ENCODE measurements around the gene SPRING1. TPM values are rescaled to one million over a fixed set of nuclear protein-coding genes. Genes with fewer than 3 reads are reported as not detected.
"Not testable (repeated sequence)": the region's sequence is repeated elsewhere in the genome, so short reads cannot be mapped to it uniquely, and the experiment has no call there.

Gene SPRING1, protein sequence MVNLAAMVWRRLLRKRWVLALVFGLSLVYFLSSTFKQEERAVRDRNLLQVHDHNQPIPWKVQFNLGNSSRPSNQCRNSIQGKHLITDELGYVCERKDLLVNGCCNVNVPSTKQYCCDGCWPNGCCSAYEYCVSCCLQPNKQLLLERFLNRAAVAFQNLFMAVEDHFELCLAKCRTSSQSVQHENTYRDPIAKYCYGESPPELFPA
- total RNA-seq = 10 to 100 TPM; 10.7 to 15.8 TPM
- long read RNA-seq = 0 reads

DNA sequence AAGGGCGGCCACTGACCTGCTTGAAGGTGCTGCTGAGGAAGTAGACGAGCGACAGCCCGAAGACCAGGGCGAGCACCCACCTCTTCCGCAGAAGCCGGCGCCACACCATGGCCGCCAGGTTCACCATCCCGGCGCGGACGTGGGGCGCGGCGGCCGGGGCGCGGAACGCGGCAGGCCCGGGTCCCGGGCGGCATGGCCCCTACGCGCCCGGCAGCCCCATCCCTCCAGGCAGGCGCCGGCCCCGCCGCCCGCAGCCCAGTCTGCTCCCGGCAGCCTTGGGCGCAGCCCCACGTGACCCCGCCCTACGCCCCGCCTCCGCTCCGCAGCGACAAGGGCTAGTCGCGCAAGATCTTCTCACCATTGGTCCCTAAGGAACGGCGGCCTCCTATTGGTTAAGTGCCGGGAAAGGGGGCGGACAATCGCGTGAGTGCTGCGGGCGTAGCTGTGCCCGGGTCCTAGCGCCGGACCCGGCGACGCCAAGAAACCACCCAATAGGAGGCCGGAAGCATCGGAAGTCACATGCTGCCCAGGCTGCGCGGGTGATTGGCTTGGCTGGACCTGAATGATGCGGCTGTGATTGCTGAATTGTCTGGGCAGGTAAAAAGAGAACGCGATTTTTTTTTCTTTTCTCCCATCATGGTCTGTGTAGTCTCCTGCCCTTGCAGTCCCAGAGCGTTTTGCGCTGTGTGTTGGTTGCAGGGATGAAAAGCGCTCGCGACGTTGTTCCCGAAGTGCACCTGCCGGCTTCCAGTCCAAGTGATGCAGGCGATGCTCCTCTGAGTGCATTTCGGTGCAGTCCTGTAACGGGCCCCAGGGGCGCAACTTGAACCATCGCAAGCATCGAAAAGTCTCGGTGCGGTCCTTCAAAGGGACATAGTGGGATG, at the start of gene SPRING1, which contains the start of gene RNFT2:
SPRING1 (minus strand) TSS at position 296 of the 884 bp plus-strand sequence; CDS start at position 127, 169 bp downstream.
RNFT2 (plus strand) TSS at position 542 of the 884 bp plus-strand sequence. CDS start 2,183 bp downstream, outside the sequence.
- intact Hi-C loops (cut with DNase I) = loop anchor here in 1 of 2 donors (2.0 kb wide), 1 partner anchor 81 kb away; no protein-coding TSS in a partner anchor
- ATAC-seq (peak; percentile 100), DNase-seq (peak; percentile 99)

DNA sequence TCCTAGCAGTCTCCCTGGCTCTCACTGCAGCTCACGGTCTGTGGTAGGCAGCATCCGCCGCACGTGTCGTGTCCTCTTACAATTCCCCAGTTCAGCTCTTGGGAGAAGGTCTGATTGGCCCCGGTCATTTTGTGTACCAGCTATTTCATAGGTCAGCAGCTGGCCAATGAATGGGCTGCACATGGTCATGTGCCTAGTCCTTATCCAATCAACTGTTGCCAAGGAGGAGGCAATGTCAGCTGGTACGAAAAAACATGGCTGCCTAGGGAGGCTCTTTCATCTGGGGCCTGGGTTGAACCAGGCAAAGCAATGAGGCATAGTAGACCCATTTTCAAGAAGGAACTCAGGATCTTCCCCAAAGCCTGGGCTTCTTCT, 46.4 kb upstream of the SPRING1 start:
- intact Hi-C loops (cut with DNase I) = no loop called here
- ATAC-seq (no peak), DNase-seq (no peak)

DNA sequence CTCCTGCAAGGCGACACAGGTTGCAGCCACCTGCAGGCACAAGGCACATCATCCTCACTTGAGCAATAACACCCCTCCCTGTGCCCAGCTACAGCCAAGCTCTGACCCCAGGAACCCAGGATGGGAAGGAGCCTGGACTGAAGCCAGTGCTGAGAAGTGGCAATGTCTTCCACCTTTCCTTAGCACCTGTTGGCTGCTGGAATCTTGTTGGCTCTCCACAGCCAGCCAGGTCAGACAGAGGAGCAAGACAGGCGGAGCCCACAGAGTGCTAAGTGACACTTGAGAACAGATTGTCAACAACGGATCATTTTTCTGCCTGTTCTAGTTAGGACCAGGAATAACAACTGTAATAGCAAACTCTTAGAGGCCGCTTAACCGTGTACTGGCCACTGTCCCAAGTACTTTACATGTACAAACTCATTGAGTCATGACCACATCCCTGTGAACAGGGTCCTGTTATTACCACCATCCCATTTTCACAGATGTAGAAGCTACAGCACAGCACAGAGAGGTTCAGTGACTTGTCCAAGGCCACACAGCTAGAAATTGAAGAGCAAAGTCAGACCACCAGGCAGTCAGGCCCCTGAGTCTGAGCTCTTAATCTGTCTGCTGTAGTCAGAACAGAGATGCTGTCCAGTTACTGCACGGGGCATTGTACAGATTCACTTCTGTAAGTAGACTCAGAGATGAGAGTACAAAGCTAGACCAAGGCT, 45.8 kb upstream of the SPRING1 start:
- DNase-seq (no peak), ATAC-seq (no peak)
- intact Hi-C loops (cut with DNase I) = no loop called here

DNA sequence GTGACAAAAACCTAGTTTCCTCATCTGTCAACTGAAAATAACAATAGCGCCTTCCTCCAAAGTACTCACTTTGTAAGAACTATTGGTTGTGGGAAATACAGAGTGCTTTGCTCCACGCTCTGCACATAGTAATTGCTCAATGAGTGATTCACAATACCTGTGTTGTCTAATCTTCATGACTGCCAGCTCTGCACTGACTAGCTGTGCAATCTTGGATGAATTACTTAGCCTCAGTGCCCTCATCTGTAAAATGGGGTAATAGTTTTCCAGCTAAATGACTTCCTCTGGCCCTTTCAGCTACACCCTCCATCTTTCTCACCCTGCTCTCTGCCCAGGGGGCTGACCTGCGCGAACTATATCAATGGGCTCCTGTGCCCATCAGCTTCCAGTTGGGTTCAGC, 43.1 kb upstream of the SPRING1 start:
- no peak for DNase-seq
- intact Hi-C loops (cut with DNase I) = no loop called here
- no peak for ATAC-seq

DNA sequence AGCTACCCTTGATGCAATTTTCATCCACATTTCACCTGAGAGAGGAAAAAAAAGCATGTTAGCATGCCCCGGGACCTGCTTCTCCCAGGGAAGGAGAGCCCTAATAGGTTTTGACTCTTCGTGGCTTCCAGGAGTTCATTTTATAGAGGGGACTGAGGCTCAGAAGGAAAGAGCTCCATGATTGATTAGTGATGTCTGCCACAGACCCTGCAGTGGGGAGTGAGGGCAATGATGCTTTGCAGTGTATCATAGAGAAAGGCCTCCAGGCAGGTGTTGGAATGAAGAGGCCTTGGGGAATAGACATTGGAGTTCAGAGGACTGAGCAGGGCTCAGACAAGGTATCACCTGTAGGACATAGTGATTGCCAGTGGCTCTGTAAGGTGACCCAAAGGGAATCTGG, 41.7 kb upstream of the SPRING1 start:
- DNase-seq = no peak
- intact Hi-C loops (cut with DNase I) = no loop called here
- ATAC-seq = no peak

DNA sequence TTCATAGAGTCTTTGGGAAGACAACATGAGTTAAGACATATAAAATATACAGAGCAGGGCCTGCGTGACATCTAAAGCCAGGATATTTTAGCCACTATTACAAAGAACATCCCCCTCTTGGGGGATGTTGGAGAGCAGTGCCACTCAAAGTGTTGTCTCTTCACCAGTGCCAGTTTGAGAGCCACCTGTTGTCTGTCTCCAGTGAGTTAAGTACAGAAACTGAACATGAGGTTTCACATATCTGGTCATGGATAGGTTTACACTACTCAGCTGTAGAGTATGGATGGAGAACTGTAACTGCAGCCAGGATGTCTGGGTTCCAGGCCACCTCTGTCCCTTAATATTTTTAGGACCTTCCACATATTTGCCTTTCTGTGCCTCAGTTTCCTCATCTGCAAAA, 39.4 kb upstream of the SPRING1 start:
- DNase-seq = no peak
- no peak for ATAC-seq
- intact Hi-C loops (cut with DNase I) = no loop called here

DNA sequence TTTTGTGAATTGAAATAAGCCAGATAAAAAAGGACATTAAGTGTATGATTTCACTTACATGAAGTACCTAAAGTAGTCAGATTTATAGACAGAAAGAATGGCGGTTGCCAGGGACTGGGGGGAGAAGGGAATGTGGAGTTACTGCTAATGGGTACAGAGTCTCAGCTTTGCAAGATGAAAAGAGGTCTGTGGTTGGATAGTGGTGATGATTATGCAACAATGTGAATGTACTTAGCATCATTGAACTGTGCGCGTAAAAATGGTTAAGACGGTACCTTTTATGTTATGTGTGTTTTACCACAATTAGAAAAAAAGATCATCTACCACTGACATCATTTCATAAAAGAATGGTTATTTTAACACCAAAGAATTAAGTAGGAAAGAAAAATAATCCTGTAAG, 36.2 kb upstream of the SPRING1 start:
- ATAC-seq = no peak
- intact Hi-C loops (cut with DNase I) = no loop called here
- no peak for DNase-seq

DNA sequence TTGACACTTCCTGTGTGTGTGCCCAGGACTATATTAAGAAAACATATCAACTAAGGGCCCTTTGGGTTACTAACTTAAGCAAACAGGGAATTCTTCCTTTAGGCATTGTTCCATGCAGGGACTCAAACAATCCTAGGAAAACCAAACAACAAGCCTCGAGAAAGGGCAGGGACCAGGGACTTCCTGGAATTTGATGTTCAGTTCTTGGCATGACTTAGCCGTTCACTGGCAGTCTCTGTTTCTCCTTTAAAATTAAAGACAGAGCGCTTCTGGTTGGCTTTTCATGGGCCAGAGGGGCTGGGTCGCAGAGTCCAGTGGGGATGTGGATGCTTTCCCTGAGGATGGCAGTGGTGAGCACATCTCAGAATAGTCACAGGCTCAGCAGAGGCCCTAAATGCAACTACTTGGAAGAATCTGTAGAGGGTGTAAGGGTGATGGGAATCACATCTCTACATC, 35.4 kb upstream of the SPRING1 start:
- peak in 1 of 2 donors; percentile 52 for ATAC-seq
- DNase-seq = peak; percentile 25

DNA sequence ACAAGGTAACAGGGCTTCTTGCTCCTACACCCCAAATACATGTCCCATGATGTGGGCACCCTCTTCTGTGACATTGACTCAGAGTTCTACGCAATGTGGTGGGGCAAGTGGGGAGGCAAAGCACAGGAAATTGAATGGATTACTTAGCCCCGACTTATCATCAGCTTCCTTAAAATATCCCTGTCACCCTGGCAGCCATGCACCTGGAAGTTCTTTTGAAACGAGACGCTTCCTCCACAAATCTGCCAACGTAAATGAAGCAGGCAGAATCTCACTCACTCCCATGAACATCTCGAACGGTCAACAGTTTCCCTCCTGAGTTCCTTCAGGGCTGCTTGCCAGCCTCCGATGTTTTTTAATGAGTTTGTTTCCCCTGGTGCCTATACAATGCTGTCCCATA, 33.8 kb upstream of the SPRING1 start:
- intact Hi-C loops (cut with DNase I) = no loop called here

More for the DNA sequence above, 35.4 kb upstream of the SPRING1 start:
- intact Hi-C loops (cut with DNase I) = no loop called here

DNA sequence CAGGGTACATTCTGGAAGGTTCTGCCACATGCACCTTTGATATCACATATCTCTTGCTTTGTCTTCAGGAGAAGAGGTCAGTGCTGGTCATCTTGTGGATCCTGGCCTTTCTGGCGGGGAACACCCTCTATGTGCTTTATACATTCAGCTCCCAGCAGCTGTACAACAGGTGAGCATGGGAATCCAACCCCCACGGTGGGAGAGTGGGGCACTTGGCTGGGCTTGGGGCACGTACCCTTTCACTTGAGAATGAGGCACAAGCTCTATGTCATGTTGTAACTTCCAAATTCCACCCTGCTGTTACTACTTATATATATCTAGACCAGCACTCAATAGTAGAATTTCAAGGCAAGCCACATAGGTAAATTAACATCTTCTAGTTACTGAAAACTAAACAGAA, 28.9 kb upstream of the SPRING1 start:
- no peak for ATAC-seq
- intact Hi-C loops (cut with DNase I) = no loop called here
- no peak for DNase-seq

More for the DNA sequence above, 33.8 kb upstream of the SPRING1 start:
- no peak for DNase-seq
- ATAC-seq = no peak

DNA sequence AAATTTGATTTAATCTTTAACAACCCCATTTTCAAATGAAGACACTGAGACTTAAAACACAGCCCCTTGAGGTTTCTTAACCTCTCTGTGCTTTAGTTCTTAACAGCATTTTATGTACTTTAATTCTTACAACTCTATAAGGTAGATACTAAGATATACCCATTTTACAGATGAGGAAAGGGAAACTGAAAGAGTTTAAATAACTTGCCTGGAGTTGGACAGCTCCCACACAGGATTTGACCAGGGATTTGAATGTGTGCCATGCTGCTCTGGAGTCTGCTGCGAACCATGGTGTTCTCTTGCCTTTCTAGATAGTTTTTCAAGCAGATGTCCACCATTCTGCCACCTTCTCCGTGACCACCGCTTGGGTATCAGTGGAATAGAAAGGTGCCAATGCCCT, 28.4 kb upstream of the SPRING1 start:
- intact Hi-C loops (cut with DNase I) = no loop called here
- ATAC-seq (no peak), DNase-seq (no peak)

DNA sequence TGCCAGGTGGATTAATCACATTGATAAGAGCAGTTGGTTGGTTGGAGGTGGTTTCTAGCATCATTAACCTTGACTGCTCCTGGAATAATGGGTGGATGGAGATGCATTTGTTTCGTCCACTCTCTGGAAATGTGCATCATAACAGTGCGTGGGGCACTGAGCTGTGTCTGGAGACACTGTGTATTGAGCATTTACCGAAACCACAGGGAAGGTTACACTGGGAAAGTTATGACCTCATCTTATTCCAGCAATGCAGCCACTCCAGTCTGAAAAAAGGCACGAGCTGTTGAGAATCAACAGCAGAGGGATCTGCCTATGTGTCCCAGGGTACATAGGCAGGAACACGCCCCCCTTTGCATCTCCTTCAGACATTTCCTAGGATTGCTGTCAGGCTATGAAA, 27.4 kb upstream of the SPRING1 start:
- no peak for ATAC-seq
- intact Hi-C loops (cut with DNase I) = no loop called here
- DNase-seq = no peak

DNA sequence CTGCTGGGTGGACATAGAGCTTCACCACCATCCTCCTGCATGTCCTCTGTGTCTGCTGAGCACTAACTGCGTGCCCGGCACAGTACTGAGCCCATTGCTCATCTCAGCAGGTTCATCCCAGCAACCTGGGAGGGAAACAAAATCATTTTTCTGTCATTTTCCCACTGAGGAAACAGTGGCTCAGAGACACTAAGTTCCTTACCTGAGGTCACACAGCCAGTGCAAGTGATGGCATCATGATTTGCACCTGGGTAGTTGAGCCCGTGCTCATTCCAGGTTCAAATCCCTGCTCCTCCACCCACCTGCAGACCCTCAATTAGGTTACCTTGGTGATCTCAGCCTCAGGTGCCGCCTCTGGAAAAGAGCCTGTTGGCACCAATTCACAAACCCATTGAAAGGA, 23.6 kb upstream of the SPRING1 start:
- intact Hi-C loops (cut with DNase I) = no loop called here
- DNase-seq (no peak), ATAC-seq (no peak)

DNA sequence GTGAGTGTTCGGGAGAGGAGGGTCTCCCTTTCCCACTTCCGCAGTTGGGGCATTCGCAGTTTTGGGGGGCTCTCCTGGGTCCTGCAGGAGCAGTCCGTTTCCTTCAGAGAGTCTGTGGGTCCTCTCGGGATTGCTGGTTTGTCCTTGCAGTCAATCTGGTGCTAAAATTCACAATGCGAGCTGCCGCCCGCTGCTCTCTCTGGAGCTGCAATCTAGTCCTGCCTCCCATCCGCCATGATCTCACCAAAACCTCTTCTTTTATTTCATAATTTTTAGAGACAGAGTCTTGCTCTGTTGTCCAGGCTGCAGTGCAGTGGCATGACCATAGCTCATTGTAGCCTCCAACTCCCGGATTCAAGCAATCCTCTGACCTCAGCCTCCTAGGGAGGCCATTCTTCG, 22.8 kb upstream of the SPRING1 start:
- intact Hi-C loops (cut with DNase I) = no loop called here
- peak in 1 of 2 donors; percentile 44 for ATAC-seq
- DNase-seq = no peak

DNA sequence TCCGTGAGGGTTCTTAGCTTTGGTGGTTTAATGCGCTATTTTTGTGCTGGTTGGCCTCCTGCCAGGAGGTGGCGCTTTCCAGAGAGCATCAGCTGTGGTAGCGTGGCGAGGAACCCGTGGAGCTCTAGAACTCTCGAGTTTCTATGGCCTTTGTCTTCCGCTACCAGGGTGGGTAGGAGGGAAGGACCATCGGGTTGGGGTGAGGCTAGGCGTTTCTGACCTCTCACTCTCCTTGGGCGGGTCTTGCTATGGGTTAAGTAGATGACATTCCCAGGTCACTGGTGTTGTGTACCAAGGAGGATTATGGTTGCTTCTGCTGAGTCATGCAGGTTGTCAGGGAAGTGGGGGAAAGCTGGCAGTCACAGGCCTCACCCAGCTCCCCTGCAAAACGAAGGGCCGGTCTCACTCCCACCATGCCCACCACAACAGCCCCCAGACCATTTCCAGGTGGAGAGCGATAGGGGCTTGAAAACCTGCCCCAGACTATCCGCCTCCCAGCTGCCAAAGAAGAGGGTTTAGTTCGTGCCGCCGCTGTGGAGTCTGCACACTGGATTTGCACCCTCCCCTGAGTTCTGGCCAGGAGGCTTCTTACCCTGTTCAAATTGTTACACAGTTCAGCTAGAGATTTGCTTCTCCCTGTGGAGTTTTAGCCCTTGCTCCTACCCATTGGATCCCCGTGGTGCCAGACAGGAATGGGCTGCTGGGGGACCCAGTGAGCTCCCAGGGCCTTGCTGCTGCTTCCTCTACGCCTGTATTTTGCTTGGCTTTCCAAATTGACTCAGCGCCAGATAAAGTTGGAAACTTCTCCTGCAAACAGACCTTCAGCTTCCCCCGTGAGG, 22.1 kb upstream of the SPRING1 start:
- intact Hi-C loops (cut with DNase I) = no loop called here
- DNase-seq (peak; percentile 58), ATAC-seq (peak; percentile 56 to 91)

DNA sequence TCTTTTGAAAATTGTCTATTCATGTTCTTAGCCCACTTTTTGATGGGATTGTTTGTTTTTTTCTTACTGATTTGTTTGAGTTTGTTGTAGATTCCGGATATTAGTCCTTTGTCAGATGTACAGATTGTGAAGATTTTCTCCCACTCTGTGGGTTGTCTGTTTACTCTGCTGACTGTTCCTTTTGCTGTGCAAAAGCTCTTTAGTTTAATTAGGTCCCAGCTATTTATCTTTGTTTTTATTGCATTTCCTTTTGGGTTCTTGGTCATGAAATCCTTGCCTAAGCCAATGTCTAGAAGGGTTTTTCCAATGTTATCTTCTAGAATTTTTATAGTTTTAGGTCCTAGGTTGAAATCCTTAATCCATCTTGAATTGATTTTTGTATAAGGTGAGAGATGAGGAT, 16.9 kb upstream of the SPRING1 start:
- DNase-seq; ATAC-seq; intact Hi-C loops (cut with DNase I): not testable (repeated sequence)

DNA sequence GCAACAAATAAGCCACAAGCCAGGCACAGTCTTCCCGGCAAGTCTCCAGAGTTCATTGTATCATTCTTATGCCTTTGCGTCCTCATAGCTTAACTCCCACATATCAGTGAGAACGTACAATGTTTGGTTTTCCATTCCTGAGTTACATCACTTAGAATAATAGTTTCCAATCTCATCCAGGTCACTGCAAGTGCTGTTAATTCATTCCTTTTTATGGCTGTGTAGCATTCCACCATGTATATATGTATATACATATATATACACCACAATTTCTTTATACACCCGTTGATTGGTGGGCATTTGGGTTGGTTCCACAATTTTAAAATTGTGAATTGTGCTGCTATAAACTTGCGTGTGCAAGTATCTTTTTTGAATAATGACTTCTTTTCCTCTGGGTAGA, 16.2 kb upstream of the SPRING1 start:
- ATAC-seq; DNase-seq; intact Hi-C loops (cut with DNase I): not testable (repeated sequence)

DNA sequence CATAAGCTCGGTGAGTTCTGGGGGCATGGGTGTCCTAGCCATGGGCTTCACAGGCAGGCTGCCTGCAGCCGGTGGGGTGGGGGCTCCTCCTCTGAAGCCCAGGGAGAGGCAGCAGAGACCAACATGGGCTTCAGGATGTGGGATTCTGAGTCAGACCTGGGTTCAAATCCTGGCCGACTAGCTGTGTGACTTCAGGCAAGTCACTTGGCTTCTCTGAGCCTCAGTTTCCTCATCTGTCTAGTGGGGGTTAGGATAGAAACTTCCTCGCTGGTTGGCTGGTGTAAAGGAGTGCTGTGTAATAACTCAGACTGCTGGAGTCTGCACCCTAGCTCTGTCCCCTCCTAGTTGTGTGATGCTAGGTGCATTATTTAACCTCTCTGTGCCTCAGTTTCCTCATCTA, 12.4 kb upstream of the SPRING1 start:
- ATAC-seq = no peak
- DNase-seq = no peak
- intact Hi-C loops (cut with DNase I) = no loop called here

DNA sequence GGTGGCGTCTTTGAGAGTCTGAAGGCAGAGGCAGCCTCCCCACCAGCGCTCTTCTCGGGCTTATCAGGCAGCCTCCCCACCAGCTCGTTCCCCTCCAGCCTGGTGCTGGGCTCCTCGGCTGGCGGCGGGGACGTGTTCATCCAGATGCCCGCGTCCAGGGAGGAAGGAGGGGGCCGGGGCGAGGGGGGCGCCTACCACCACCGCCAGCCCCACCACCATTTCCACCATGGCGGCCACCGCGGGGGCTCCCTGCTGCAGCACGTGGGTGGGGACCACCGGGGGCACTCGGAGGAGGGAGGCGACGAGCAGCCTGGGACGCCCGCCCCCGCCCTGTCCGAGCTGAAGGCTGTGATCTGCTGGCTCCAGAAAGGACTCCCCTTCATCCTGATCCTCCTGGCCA, 12.0 kb upstream of the SPRING1 start:
- intact Hi-C loops (cut with DNase I) = no loop called here
- ATAC-seq (no peak), DNase-seq (no peak)

Data from left cardiac atrium (tissue), 4 donors.